NCI-H1417 treated with DMSO at 0.1 percent for 48 hours (cell line): ENCODE measurements around the gene NDUFA5.

Source experiments
- DNase-seq: peaks from one replicate; lab custom pipeline; 2025; lab: John Stamatoyannopoulos, UW

Gene NDUFA5

GRCh38 chr7:123557398-123558288 is at the start of gene NDUFA5:
NDUFA5 (minus strand) TSS chr7:123557818; CDS start chr7:123557795, 23 bp downstream.
- peak; percentile 98 for DNase-seq

DNA sequence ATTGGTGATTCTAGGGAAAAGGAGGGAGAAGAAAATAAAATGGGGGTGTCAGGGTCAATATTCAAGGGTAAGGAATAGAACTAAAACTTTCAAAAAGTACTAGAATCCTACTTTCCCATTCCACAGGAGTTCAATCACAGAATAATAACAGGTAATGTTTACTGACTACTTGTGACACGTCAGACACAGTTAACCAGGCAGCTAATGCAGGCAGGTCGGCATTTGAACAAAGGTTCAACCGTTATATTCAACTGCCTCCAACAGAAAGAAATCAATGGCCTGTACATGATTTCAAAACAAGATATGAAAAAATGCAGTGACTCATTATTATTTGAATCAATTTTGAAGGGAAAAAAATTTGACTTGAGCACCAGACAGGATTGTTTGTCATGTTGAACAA is 47.1 kb upstream of the NDUFA5 start:
- no peak for DNase-seq

- no peak for DNase-seq
These were observed 45.0 kb upstream of the NDUFA5 start for GRCh38 chr7:123602648-123603047.

DNA sequence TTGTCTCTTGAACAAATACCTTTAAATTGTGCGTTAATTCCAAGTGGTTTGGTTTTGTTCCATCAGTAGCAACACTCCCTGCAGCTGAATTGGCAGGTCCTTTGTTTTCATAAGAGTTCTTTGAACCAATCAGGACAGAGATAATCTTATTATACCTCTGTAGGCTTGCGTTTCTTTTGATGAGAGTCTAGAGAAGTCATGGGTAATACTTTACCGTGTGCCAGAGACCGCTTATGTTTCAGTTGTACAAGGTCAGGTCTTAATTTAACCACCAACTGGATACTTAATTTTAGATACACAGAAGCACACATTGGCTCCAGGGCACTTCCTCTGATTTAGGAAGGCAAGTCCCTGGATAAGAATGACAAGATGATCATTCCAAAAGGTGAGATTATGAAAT is 43.9 kb upstream of the NDUFA5 start, which contains the start of gene ASB15:
ASB15 (plus strand) TSS at position 292 of the 400 bp plus-strand sequence. CDS start 12,682 bp downstream, outside the sequence.
- DNase-seq, result peak; percentile 26

- DNase-seq, result no peak
These were observed 43.3 kb upstream of the NDUFA5 start for GRCh38 chr7:123600876-123601275.

DNA sequence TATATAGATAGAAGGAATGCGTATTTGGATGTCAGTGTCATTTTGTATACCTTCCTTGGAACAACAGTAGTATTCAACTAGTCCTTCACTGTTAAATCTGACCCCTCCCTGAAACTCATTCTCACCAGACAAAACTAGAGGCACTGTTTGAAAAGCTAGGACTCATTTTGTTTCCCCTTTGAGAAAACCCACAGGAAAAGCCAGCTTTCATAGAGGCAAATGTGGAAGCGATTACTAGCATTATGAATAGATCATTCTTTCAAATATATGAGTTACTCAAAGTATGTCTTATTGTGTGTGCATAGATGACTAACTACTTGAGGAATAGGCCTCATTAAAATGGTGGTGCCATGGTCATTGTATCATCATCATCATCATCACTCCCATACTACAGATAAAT is 42.1 kb upstream of the NDUFA5 start:
- no peak for DNase-seq

- DNase-seq, result no peak
These were observed 41.0 kb upstream of the NDUFA5 start for GRCh38 chr7:123598657-123599056.

- DNase-seq, result no peak
These were observed 37.2 kb upstream of the NDUFA5 start for GRCh38 chr7:123594813-123595241.

DNA sequence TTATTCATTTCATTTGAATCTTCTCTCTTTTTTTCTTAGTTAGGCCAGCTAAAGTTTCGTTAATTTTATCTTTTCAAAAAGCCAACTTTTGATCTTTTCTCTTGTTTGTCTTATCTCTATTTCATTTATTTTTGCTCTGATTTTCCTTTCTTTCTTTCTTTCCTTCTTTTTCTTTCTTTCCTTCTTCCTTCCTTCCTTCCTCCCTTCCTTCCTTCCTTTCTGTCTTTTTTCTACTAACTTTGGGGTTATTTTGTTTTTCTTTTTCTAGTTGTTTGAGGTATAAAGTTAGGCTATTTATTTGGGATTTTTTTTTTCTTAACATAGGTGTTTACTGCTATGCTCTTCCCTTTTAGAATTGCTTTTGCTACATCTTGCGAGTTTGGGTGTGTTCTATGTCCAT is 30.8 kb upstream of the NDUFA5 start:
- no peak for DNase-seq

GRCh38 chr7:123583821-123584220 is 26.2 kb upstream of the NDUFA5 start:
- no peak for DNase-seq

DNA sequence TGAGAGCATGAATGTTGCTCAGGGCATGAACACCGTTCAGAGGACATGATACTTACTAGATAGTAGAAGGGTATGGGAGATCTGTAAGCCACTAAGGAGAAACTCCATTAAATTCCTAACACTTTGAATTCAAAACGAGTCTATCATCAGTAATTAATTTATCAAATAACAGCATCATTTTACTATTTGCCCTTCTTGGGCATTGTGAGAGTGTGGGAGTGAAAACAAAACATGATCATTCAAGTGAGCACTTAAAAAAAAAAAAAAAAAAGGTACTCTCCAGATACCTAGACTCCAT is 23.5 kb upstream of the NDUFA5 start:
- no peak for DNase-seq

GRCh38 chr7:123580406-123581161 is 23.0 kb upstream of the NDUFA5 start:
- peak; percentile 62 for DNase-seq

- DNase-seq, result no peak
These were observed 21.8 kb upstream of the NDUFA5 start for GRCh38 chr7:123579416-123579815.

DNA sequence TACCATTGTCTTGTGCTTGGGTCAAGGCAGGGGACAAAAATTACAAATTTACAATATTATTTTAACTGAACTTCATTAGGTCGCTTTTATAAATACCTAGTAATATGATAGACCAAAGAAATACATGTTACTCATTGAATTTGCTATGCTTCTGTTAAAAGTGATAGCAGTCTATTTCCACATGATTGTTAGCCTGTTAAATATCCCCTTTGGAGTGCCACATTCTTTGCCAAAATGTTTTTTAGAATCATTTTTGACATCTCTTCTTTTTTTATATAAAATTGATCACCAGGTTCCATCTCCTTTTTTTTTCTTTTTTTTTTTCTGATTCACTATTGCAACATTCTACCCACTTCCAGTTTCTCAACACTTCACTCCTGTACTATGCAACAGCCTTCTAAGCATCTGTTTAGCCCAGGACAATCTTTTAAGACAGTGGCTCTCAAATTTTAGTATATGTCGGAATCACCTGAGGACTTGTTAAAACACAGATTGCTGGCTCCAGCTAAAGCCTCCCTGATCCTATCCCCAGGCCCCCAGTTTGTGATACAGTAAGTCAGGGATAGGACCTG is 16.4 kb upstream of the NDUFA5 start:
- DNase-seq, result no peak

GRCh38 chr7:123573341-123573740 is 15.7 kb upstream of the NDUFA5 start:
- no peak for DNase-seq

DNA sequence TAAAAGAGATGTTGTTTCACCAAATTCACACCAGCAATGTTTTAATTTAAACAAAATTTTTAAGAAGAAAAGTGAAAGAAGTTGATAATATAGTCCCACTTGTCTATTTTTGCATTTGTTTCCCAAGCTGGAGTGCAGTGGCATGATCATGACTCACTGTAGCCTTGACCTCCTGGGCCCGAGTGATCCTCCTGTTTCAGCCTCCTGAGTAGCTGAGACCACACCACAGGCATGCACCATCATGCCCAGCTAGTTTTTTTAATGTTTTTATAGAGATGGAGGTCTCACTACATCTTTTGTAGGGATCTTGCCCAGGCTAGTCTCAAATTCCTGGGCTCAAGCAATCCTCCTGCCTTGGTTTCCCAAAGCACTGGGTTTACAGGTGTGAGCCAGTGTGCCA is 14.1 kb upstream of the NDUFA5 start:
- DNase-seq, result no peak

DNA sequence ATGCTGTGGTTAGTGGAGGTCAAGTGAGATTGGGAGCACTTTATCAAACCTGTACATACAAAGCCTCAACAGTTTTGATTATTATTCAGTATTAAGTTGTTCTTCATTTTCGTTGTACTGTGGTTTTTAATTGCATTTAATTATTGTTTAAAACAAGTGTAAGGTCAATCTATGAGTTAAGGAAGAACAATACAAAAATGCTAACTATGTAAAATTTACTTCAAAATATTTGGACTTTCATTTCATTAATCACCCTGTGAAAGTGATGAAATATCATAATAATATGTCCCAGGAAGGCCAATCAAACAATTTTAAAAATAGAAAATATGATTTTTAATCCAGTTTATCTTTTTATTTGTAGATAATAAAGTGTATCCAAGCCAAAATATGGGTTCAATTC is 13.6 kb upstream of the NDUFA5 start:
- DNase-seq, result no peak

GRCh38 chr7:123570390-123571182 is 13.0 kb upstream of the NDUFA5 start:
- peak; percentile 8 for DNase-seq

DNA sequence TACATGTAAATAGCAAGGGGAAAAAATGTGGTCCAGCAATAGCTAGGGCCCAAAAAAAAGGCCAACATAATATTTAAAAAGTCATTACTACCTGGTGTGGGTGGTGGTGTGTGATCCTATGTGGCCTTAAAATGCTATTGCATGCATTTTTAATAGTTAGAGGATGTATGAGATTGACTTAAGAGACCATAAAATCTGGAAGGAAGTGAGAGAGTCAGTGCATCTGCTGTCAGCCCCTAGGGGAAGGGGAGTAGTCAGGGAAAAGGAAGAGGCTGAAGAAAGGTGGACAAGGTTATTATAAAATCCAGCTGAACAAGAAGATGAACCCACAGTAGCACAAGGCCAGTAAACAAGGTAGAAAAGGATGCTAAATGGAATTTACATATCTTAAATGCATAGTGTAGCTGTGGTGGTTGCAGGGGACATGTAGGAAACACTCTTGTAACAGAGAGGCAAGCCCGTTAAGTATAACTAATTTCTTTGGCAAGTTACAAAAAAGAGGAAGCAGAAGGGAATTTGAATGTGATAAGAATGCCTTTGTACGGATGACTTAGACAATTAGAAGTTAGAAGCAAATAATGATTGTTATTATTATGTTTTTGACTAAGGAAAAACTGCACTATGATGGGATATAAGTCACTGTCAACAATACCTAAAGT is 11.9 kb upstream of the NDUFA5 start:
- no peak for DNase-seq

DNA sequence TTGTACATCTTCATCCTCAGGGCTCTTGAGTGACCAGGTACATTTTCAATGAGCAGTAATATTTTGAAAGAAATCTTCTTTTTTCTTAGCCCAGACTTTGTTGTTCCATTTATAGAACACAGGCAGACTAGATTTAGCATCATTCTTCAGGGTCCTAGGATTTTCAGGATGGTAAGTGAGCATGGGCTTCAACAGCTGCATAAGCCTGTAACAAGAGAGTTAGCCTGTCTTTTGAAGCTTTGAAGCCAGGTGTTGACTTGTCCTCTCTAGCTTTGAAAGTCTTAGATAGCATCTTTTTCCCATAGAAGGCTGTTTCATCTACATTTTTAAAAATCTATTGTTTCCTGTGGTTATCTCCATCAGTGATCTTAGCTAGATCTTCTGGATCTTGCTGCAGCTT is 4.5 kb upstream of the NDUFA5 start:
- no peak for DNase-seq

DNA sequence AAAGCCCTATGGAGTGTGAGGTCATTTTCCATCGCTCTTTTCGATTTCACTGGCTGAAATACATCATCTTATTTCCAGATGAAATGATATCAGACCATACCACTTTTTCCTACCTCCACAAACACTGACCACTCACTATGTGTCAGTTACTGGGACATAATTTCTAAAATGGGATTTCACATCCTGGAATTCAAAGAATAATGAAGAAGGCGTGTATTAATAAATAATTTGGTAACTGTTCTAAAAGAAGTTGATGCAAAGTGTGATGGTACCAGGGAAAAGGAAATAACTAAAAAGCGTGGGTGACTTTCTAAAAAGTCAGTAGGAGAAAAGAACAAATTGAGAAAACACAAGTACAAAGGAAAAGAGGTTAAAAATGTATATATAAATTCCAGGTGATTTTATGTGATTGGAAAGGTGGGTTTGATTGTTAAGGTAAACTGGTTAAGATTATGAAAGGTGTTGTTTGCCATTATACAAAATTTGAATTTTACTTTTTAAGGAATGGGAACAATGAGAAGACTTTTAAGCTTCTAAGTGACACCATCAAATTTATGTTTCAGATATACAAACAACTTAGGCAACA is 764 bp upstream of the NDUFA5 start:
- no peak for DNase-seq
